Measurements from ENCODE around the gene CIPC. TPM values are rescaled to one million over a fixed set of nuclear protein-coding genes. Genes with fewer than 3 reads are reported as not detected.

CIPC gene, protein sequence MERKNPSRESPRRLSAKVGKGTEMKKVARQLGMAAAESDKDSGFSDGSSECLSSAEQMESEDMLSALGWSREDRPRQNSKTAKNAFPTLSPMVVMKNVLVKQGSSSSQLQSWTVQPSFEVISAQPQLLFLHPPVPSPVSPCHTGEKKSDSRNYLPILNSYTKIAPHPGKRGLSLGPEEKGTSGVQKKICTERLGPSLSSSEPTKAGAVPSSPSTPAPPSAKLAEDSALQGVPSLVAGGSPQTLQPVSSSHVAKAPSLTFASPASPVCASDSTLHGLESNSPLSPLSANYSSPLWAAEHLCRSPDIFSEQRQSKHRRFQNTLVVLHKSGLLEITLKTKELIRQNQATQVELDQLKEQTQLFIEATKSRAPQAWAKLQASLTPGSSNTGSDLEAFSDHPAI
- 10 to 100 TPM in 1 of 3 donors, 1 to 10 TPM in 2; 9.0 to 10.2 (median 9.4) TPM for total RNA-seq

DNA sequence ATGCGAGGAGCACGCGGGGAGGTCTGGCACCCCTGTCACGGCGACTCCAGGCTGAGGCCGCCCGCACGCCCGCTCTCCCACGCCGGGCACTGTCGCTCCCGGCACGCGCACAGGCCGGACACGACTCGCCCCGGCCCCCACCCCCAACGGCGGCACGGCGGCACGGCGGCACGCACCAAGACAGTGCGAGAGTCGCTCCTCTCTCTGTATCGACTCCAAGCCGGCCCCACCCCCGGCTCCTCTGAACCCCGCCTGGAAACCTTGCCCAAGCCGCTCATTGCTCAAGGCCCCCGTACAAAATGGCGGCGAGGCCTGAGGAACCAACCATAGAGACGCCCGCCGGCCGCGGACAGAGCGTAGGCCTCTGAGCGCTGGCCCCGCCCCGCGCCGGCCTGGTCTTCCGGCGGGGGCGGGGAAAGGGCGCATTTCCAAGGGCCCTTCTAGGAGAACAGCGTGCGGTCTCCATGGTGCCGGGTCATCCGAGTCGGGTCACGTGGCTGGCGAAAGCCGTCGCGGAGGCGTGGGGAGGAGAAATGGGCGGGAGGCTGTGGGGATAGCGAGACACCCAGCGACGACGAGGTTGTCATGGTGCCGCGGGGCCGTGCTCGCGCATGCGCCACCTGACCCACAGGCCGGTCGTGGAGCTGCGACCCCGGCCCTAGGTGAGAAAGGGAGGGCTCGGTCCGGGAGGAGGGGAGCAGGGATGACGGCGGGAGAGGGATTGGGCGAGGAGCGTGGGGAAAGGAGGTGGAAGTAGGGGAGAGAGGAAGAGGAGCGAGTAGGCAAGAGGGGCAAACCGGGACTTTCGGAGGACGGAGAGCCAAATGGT is at the start of gene CIPC:
Gene CIPC (plus strand): TSS at position 559 of the 829 bp plus-strand sequence. CDS start 7,451 bp downstream, outside the sequence.
- Mint-ChIP-seq H3K36me3 (ENCODE audit: insufficient read depth) (peaks cover 1% of the 10 kb centered on the region), H3K4me1 (ENCODE audit: low read depth) (peaks cover 31% of the 10 kb centered on the region), H3K9me3 (no peaks in the 10 kb centered on the region), H3K4me3 (peak within 1 kb of the TSS; percentile 89), H3K27me3 (ENCODE audit: low read depth) (no peaks in the 10 kb centered on the region)
- DNase-seq: peak; percentile 99
- peak; percentile 93 to 94 for ATAC-seq

DNA sequence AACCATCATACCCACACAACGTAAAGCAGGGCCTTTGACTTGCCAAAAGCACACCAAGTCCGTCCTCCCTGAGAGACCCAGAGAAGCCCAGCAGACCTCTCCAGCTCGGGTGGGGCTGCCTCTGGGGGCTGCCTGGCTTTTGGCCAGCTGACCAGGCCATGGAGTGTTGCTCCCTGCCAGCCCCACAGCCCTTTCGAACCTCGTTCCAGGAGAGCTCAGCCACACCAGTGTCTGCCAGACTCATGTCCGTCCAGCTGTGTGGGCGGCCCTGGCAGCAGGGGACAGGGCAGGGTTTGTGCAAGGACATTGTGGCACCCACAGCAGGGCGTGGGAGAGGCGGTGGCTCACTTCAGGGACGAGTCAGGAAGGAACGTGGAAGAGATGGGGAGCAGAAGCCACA is 46.9 kb upstream of the CIPC start:
- H3K4me3 Mint-ChIP-seq: no peak overlapping the region
- no peaks in the 10 kb centered on the region for H3K36me3 Mint-ChIP-seq (ENCODE audit: insufficient read depth)
- H3K27me3 Mint-ChIP-seq (ENCODE audit: low read depth): no peaks in the 10 kb centered on the region
- DNase-seq (no peak), ATAC-seq (no peak)
- peaks cover 21% of the 10 kb centered on the region for H3K4me1 Mint-ChIP-seq (ENCODE audit: low read depth)
- no peaks in the 10 kb centered on the region for H3K9me3 Mint-ChIP-seq

DNA sequence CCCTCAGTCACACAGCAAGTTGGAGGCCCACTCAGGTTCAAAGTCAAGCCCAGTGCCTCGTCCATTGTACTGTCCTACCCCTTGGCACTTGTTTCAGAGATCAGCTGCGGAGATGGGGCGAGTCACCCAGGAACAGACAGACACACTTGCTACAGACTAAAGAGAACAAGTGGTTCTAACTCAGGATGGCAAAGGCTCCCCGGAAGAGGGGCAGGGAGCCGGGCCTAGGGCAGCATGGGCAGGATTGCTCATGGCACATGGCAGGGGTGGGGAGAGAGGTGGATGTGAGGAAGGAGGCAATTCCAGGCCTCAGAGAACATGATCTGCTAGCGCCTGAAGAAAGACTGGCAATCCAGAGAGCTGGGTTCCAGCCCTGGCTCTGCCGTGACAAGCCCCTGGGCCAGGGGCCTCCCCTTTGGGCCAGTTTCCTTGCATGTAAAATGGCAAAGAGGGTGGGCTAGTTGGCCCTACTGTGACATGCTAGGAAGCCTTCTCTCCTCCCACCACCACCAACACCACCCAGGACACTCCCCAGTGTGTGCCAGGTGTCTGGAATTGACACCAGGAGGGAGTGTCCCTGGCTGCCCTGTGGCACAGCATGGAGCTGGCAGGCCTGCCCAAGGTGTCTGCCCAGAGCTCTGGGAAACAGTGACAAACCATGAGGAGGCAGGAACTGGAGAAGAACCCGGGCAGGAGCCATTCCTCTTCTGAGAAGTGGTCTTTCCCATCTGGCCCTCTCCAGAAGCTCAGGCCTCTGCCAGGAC is 45.6 kb upstream of the CIPC start:
- H3K27me3 Mint-ChIP-seq (ENCODE audit: low read depth): no peaks in the 10 kb centered on the region
- no peaks in the 10 kb centered on the region for H3K9me3 Mint-ChIP-seq
- ATAC-seq (peak in 1 of 2 donors; percentile 12), DNase-seq (no peak)
- no peak overlapping the region for H3K4me3 Mint-ChIP-seq
- peaks cover 13% of the 10 kb centered on the region for H3K4me1 Mint-ChIP-seq (ENCODE audit: low read depth)
- H3K36me3 Mint-ChIP-seq (ENCODE audit: insufficient read depth): no peaks in the 10 kb centered on the region

DNA sequence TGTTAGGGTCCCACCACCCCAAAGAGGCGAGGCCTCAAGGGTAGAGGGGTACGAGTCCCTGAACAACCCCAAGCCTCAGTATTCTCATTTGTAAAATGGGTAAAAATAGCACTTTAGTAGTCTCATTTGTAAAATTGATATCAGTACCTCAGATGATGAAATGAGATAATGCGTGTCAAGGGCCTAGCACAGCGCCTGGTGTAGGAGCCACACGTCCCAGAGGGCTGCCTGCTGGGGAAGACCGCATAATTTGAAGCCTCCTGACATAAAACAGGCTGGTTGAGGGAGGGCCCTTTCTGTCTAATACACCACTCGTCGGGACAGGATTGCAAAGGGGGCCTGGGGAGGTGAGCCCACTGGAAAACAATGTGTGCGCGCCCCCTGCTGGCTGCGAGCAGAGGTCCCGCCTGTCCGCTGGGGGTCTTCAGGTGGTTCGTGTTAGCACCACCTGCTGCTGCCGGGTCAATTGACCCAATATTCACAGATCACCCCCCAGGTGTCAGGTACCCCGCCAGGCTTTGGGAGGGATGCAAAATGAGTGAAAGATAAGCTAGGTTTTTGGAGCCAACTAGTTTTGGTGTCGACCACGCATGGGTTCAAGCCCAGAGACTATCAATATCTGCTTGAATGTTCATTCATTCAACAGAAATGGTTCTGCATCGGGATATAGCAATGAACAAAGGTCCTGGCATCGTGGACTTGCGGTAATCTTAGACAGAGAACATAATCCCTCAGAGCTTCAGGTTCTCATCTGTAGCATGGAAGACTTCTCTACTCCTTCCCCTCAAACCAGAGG is 44.8 kb upstream of the CIPC start:
- H3K27me3 Mint-ChIP-seq (ENCODE audit: low read depth): no peaks in the 10 kb centered on the region
- peaks cover 13% of the 10 kb centered on the region for H3K4me1 Mint-ChIP-seq (ENCODE audit: low read depth)
- DNase-seq (peak; percentile 81), ATAC-seq (peak; percentile 89 to 95)
- H3K9me3 Mint-ChIP-seq: no peaks in the 10 kb centered on the region
- no peak overlapping the region for H3K4me3 Mint-ChIP-seq
- H3K36me3 Mint-ChIP-seq (ENCODE audit: insufficient read depth): no peaks in the 10 kb centered on the region

DNA sequence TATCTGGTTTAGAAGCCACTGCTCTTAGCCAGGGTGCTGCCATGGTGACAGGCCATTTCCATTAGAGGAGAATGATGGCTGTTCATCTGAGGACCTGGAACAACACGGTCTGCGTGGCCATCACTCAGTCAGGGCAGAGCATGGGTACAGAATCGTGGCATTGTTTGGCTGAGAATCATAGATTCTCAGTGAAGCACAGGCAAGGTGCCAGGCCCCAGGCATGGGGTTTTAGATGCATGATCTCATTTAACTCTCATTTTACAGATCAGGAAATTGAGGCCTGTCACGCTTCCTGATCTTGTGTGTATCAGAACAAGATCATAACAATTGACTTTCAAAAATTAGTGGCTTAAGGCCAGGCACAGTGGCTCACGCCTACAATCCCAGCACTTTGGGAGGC is 42.8 kb upstream of the CIPC start:
- ATAC-seq (no peak), DNase-seq (no peak)
- no peak overlapping the region for H3K4me3 Mint-ChIP-seq
- H3K27me3 Mint-ChIP-seq (ENCODE audit: low read depth): no peaks in the 10 kb centered on the region
- peaks cover 17% of the 10 kb centered on the region for H3K4me1 Mint-ChIP-seq (ENCODE audit: low read depth)
- no peaks in the 10 kb centered on the region for H3K36me3 Mint-ChIP-seq (ENCODE audit: insufficient read depth)
- H3K9me3 Mint-ChIP-seq: no peaks in the 10 kb centered on the region

DNA sequence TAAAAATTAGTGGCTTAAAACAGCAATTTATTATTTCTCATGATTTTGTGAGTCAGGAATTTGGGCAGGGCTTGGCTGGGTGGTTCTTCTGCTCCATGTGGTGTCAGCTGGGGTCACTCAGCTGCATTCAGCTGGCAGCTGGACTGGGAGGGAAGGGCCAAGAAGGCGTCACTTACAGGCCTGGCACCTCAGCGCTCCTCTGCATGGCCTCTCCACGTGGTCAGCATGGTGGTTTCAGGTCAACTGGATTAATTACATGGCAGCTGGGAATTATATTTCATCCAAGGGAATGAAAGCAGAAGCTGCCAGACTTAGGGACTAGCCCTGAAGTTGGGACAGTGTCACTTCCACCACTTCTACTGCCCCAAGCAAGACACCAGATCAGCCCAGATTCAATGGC is 42.1 kb upstream of the CIPC start:
- peaks cover 17% of the 10 kb centered on the region for H3K4me1 Mint-ChIP-seq (ENCODE audit: low read depth)

DNA sequence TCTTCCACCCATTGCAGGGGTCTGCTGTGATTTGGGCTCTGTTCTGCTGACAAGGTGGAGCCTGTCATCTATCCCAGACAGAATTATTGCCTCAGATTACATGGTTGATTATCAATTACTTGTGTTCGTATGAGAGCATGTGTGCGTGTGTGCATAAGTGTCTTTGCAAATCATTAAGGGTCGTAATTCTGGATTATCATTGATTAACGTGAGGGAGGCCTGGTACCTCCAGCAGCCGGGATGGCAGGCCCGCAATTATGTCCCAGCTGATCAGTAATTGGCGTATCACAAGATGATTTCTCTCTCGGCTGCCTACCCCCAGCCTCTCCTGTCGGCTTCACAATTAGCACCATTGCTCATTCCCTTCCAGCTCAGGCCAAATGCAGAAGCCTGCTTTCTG is 39.9 kb upstream of the CIPC start:
- no peaks in the 10 kb centered on the region for H3K27me3 Mint-ChIP-seq (ENCODE audit: low read depth)
- H3K4me1 Mint-ChIP-seq (ENCODE audit: low read depth): peaks cover 16% of the 10 kb centered on the region
- no peak overlapping the region for H3K4me3 Mint-ChIP-seq
- DNase-seq (no peak), ATAC-seq (no peak)
- no peaks in the 10 kb centered on the region for H3K36me3 Mint-ChIP-seq (ENCODE audit: insufficient read depth)
- no peaks in the 10 kb centered on the region for H3K9me3 Mint-ChIP-seq

More for the DNA sequence above, 42.1 kb upstream of the CIPC start:
- H3K27me3 Mint-ChIP-seq (ENCODE audit: low read depth): no peaks in the 10 kb centered on the region
- DNase-seq: no peak
- H3K36me3 Mint-ChIP-seq (ENCODE audit: insufficient read depth): no peaks in the 10 kb centered on the region
- ATAC-seq: no peak
- H3K4me3 Mint-ChIP-seq: no peak overlapping the region
- H3K9me3 Mint-ChIP-seq: no peaks in the 10 kb centered on the region

DNA sequence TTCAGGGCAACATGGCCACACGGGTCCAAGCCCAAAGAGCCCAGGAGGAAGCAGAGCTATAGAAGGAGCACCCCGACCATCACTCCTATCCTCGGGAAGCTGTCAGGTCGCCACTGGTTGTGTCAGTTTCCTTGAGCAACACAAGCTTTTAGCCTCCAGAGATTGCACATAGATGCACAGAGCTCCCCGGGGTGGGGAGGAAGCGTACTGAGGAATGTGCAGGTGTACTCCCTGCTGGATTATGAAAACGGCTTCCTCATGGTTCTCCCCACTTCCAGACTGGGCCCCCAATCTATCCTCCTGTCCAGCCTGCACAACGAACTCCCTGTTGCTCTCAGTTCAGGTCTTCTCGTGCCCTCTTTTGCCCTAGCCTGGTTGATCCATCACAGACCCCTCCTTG is 39.3 kb upstream of the CIPC start:
- Mint-ChIP-seq H3K4me1 (ENCODE audit: low read depth) (peaks cover 11% of the 10 kb centered on the region), H3K9me3 (no peaks in the 10 kb centered on the region), H3K4me3 (no peak overlapping the region), H3K27me3 (ENCODE audit: low read depth) (no peaks in the 10 kb centered on the region), H3K36me3 (ENCODE audit: insufficient read depth) (no peaks in the 10 kb centered on the region)
- ATAC-seq: no peak
- DNase-seq: no peak

DNA sequence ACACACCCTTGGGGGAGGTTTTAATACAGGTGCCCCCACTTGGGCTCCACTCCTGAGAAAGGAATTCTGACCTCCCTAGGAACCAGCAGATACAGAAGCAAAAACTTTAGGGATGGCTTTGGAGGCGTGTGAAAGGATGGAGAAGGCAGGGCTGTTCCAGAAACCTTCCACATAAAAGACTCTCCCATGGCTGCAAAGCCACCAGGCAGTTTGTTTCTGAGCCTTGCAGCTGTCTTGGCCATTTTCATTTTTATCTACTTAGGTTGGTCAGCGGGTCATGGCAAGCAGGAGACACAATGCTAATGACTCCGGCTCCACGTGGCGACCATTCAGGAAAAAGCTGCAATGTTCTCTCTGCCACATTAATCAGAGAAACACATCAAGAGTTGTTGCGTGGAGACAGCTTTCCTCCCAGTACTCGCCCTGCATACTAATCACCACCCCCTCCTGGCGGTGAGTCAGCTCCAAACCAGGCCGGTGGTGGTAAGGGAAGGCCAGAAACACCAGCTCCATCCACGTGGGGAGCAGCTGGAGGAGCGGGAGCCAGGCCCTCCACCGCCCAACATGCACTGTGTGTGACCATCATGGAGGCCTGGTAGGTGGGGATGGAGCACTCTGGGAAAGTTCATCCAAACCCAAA is 38.7 kb upstream of the CIPC start:
- Mint-ChIP-seq H3K9me3 (no peaks in the 10 kb centered on the region), H3K27me3 (ENCODE audit: low read depth) (no peaks in the 10 kb centered on the region), H3K36me3 (ENCODE audit: insufficient read depth) (no peaks in the 10 kb centered on the region), H3K4me1 (ENCODE audit: low read depth) (peaks cover 11% of the 10 kb centered on the region), H3K4me3 (no peak overlapping the region)
- ATAC-seq: peak; percentile 34 to 73
- no peak for DNase-seq

DNA sequence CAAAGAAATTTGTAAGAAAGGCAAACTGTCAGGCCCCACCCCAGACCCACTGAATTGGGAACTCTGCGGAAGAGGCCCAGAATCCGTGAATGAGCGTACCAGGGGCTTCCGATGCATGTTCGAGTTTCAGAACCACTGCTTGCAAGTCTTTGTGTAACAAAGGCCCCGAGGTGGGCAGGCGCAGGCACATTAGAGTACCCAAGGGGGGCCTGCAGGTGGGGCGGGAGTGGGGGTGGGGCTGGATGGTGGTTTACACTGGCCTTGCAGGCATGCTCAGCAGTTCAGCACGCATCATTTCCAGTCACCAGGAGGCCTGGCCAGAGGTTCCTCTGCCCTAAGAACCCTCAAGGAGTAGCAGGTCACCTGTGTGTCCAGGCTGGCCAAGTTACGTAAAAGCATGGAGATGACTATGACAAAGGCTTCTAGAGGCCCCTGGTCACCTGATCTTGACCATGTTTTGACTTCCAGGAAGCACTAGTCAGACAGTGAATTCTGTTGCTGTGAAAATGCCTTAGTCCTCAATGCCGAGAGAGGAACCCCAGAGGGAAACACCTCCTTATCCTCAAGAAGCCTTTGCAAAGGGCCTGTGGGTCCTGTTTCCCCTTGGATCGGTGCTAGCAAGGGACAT is 36.3 kb upstream of the CIPC start:
- no peak for ATAC-seq

DNA sequence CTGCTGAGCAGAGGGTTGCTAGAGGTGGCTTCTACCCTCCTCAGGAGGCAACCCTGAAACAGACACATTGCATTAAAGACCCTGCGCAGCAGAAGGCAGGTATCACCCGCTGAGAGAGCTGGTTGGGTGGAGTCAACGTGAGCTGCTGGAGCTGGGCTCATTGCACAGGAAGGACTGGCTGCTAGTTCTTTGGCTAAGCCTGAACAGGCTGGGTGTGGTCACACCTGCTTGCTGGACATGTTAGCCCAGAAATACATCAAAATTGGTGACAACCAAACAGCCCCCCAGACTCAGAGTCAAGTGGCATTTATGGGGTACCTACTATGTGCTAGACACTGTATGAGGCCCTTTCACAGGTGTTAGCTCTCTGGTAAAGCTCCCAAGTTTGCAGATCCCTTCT is 35.8 kb upstream of the CIPC start:
- Mint-ChIP-seq H3K4me3 (no peak overlapping the region), H3K36me3 (ENCODE audit: insufficient read depth) (no peaks in the 10 kb centered on the region), H3K27me3 (ENCODE audit: low read depth) (no peaks in the 10 kb centered on the region), H3K9me3 (no peaks in the 10 kb centered on the region), H3K4me1 (ENCODE audit: low read depth) (peaks cover 4% of the 10 kb centered on the region)
- DNase-seq (no peak), ATAC-seq (no peak)

More for the DNA sequence above, 36.3 kb upstream of the CIPC start:
- DNase-seq: no peak
- peaks cover 4% of the 10 kb centered on the region for H3K4me1 Mint-ChIP-seq (ENCODE audit: low read depth)
- no peak overlapping the region for H3K4me3 Mint-ChIP-seq
- H3K36me3 Mint-ChIP-seq (ENCODE audit: insufficient read depth): no peaks in the 10 kb centered on the region
- H3K9me3 Mint-ChIP-seq: no peaks in the 10 kb centered on the region
- no peaks in the 10 kb centered on the region for H3K27me3 Mint-ChIP-seq (ENCODE audit: low read depth)

DNA sequence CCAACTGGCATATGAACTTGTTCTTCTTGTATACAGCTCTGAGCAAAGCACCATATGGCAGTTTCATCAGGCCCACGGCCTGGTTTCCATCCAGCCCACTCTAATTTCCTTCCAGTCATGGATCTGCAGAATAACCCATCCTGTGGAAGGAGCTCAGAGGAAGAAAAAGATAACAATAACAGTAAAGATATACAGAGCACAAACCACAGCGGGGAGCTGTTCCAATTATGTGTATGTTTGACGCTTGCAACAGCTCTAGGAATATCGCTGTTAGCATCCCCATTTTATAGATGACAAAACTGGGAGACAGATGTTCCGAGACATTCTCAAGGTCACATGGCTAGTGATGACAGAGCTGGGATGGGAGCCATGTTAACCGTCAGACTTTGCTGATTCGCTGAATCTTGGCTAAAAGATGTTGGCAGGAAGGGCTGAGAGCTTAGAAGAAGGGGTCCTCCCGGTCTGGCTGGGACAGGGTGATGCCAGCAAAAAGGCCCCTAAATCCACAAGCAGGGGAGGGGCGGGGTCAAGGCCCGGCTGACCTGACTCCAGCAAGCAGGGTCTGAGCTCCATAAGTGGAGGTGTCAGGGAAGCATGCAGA is 34.4 kb upstream of the CIPC start:
- H3K4me3 Mint-ChIP-seq: no peak overlapping the region
- H3K36me3 Mint-ChIP-seq (ENCODE audit: insufficient read depth): no peaks in the 10 kb centered on the region
- peaks cover 3% of the 10 kb centered on the region for H3K27me3 Mint-ChIP-seq (ENCODE audit: low read depth)
- H3K4me1 Mint-ChIP-seq (ENCODE audit: low read depth): peaks cover 4% of the 10 kb centered on the region
- H3K9me3 Mint-ChIP-seq: no peaks in the 10 kb centered on the region
- ATAC-seq (no peak), DNase-seq (no peak)

Data from activated T-cell treated with anti-CD3 and anti-CD28 coated beads, Interleukin-2, amount 50 U/mL, for 4 hours (primary cell).